ENCODE results near the gene EVA1B. TPM values are rescaled to one million over a fixed set of nuclear protein-coding genes. Genes with fewer than 3 reads are reported as not detected.
A peak's percentile ranks its signal among the peaks of the same experiment; 100 is the strongest.

Gene EVA1B
- total RNA-seq, 4 donors from 2014 or later: 42.0 to 68.7 (median 53.7) TPM

DNA sequence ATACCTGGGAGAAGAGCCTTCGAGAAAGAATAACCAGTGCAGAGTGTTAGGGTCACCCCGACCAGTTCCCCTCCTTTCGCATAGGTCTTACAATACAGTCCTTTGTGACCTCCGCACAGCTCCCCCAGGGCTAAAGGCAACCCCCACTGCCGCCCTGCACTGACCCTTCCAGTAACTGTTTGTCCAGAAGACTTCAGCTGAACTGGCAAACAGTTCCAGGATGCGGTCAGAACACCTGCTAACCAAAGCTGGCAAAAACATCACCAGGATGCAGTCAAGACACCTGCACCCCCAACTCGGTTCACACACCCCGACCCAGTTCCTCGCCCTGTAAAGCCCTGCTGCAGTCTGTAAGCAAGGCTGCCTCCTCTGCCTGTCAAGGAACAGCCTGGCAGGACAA, 6.4 kb upstream of the EVA1B start:
- no peak overlapping the region for H3K27ac ChIP-seq
- no peaks in the 10 kb centered on the region for H3K36me3 ChIP-seq
- no peak overlapping the region for H3K4me3 ChIP-seq
- no peak for TF ChIP-seq EP300 (IDR thresholded peaks at IDR 0.05)
- TF ChIP-seq, protein P1, sequence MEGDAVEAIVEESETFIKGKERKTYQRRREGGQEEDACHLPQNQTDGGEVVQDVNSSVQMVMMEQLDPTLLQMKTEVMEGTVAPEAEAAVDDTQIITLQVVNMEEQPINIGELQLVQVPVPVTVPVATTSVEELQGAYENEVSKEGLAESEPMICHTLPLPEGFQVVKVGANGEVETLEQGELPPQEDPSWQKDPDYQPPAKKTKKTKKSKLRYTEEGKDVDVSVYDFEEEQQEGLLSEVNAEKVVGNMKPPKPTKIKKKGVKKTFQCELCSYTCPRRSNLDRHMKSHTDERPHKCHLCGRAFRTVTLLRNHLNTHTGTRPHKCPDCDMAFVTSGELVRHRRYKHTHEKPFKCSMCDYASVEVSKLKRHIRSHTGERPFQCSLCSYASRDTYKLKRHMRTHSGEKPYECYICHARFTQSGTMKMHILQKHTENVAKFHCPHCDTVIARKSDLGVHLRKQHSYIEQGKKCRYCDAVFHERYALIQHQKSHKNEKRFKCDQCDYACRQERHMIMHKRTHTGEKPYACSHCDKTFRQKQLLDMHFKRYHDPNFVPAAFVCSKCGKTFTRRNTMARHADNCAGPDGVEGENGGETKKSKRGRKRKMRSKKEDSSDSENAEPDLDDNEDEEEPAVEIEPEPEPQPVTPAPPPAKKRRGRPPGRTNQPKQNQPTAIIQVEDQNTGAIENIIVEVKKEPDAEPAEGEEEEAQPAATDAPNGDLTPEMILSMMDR (IDR thresholded peaks at IDR 0.05): no peak
- no peak for TF ChIP-seq POLR2A (IDR thresholded peaks at IDR 0.05)
- no peak for TF ChIP-seq POLR2AphosphoS5 (IDR thresholded peaks at IDR 0.05)
- ATAC-seq: no peak
- 65 to 97% methylated on average over 2 to 5 of the region's 9 CpGs for WGBS, 2 donors (ENCODE audit: low coverage in 1 of 2)
- H3K4me1 ChIP-seq: peaks cover 0 to 13% (median 3%) of the 10 kb centered on the region in 3 donors
- H3K9me3 ChIP-seq: no peaks in the 10 kb centered on the region
- no peaks in the 10 kb centered on the region for H3K27me3 ChIP-seq

DNA sequence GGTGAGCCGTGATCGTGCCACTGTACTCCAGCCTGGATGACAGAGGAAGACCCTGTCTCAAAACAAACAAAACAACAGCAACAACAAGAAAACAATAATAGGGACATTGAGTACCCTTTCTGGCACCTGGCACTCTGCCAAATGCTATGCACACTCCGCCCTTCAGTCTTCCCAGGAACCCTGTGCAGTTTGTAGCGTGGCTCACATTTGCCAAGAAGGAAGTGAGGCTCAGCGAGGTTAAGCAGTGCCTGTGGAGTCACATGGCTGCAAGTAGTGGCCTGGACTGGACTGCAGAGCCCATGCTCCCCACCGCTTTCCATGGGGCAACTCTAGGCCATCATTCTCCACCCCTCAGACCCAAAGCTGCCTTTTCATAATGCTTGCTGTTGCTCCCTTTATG, 5.3 kb upstream of the EVA1B start:
- TF ChIP-seq, protein P1 (IDR thresholded peaks at IDR 0.05): no peak
- TF ChIP-seq POLR2AphosphoS5 (IDR thresholded peaks at IDR 0.05) (no peak), EP300 (IDR thresholded peaks at IDR 0.05) (no peak)
- Histone ChIP-seq H3K27me3 (no peaks in the 10 kb centered on the region), H3K9me3 (no peaks in the 10 kb centered on the region), H3K27ac (no peak overlapping the region), H3K4me3 (no peak overlapping the region), H3K4me1 (peaks cover 0 to 23% (median 11%) of the 10 kb centered on the region in 3 donors), H3K36me3 (no peaks in the 10 kb centered on the region)
- ATAC-seq: peak; percentile 60
- 59 to 70% methylated on average over 2 to 5 of the region's 6 CpGs for WGBS, 2 donors (ENCODE audit: low coverage in 1 of 2)

- Histone ChIP-seq H3K27me3 (no peaks in the 10 kb centered on the region), H3K4me3 (no peak overlapping the region), H3K36me3 (no peaks in the 10 kb centered on the region), H3K27ac (no peak overlapping the region), H3K4me1 (peaks cover 0 to 27% (median 11%) of the 10 kb centered on the region in 3 donors), H3K9me3 (no peaks in the 10 kb centered on the region)
- ATAC-seq: no peak
- no CpG with 5 or more reads among the region's 6 CpGs for WGBS, 2 donors (ENCODE audit: low coverage in 1 of 2)
- TF ChIP-seq EP300 (IDR thresholded peaks at IDR 0.05) (no peak), POLR2A (IDR thresholded peaks at IDR 0.05) (no peak), POLR2AphosphoS5 (IDR thresholded peaks at IDR 0.05) (no peak)
- TF ChIP-seq, protein P1 (IDR thresholded peaks at IDR 0.05): no peak
Observed at GRCh38 chr1:36328088-36328480, 4.6 kb upstream of the EVA1B start.

DNA sequence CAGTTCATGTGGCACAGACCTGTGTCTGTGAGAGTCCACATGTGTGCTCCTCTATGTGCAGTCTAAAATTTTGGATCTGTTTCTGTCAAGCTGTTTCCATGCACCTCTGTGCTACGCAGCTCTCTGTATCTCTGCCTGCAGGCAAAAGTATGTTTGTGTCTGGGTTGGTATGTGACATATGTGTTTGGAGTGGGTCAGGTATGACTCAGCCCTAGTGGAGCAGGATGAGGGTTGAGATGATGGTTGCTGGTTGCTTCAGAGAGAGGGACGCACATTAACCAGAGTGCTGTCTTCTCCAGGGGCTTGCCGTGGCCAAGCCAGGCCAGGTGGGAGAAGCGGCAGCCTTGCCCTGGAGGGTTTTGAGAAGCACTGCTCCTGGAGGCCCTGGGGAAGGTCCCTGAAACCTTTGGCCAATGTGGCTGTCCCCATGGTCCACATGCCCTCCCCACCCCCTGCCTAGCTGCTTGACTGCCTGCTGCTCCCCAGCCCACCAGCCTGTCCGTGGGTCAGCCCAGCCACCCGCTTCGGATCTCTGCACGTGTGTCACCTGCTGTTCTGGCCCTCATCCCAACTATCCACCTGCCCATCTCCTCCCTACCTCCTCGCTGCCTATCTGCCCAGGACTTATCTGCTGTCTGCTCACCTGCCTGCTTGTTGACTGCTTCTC, 4.1 kb upstream of the EVA1B start:
- no peaks in the 10 kb centered on the region for H3K9me3 ChIP-seq
- TF ChIP-seq EP300 (IDR thresholded peaks at IDR 0.05) (no peak), POLR2A (IDR thresholded peaks at IDR 0.05) (no peak), POLR2AphosphoS5 (IDR thresholded peaks at IDR 0.05) (no peak)
- TF ChIP-seq, protein P1 (IDR thresholded peaks at IDR 0.05): no peak
- H3K36me3 ChIP-seq: no peaks in the 10 kb centered on the region
- H3K27ac ChIP-seq: no peak overlapping the region
- peaks cover 0 to 32% (median 14%) of the 10 kb centered on the region in 3 donors for H3K4me1 ChIP-seq
- WGBS, 2 donors (ENCODE audit: low coverage in 1 of 2): 89% methylated on average over 8 of the region's 9 CpGs; no CpG with 5 or more reads in 1 of the 2 donors
- no peaks in the 10 kb centered on the region for H3K27me3 ChIP-seq
- no peak overlapping the region for H3K4me3 ChIP-seq
- no peak for ATAC-seq

DNA sequence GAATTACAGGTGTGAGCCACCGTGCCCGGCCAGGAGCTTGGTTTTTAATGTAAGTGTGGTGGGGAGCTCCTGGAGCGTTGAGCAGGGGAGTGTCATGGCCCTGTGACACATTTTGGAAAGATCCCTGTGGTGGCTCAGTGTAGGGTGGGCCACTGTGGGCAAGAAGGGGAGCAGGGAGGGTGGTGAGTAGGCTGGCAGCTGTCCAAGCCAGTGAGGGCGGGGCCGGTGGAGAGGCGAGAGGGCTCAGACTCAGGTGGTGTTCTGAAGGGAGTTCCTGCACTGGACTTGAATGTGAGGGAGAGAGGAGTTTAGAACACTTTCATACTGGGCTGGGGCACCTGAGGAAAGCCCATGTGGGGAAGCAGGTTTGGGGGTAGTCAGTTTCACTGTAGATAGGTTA, 3.1 kb upstream of the EVA1B start:
- no peak for ATAC-seq
- Histone ChIP-seq H3K36me3 (no peaks in the 10 kb centered on the region), H3K27ac (no peak overlapping the region), H3K9me3 (no peaks in the 10 kb centered on the region), H3K27me3 (no peaks in the 10 kb centered on the region), H3K4me3 (no peak overlapping the region), H3K4me1 (peaks cover 0 to 43% (median 24%) of the 10 kb centered on the region in 3 donors)
- 43 to 100% methylated on average over 1 of the region's 6 CpGs for WGBS, 2 donors (ENCODE audit: low coverage in 1 of 2)
- TF ChIP-seq POLR2AphosphoS5 (IDR thresholded peaks at IDR 0.05) (no peak), EP300 (IDR thresholded peaks at IDR 0.05) (no peak), POLR2A (IDR thresholded peaks at IDR 0.05) (no peak)
- TF ChIP-seq, protein P1 (IDR thresholded peaks at IDR 0.05): no peak

All from gastroesophageal sphincter (tissue), 4 donors.